ENCODE measurements around the gene PIN1.

- TF ChIP-seq, protein P1, sequence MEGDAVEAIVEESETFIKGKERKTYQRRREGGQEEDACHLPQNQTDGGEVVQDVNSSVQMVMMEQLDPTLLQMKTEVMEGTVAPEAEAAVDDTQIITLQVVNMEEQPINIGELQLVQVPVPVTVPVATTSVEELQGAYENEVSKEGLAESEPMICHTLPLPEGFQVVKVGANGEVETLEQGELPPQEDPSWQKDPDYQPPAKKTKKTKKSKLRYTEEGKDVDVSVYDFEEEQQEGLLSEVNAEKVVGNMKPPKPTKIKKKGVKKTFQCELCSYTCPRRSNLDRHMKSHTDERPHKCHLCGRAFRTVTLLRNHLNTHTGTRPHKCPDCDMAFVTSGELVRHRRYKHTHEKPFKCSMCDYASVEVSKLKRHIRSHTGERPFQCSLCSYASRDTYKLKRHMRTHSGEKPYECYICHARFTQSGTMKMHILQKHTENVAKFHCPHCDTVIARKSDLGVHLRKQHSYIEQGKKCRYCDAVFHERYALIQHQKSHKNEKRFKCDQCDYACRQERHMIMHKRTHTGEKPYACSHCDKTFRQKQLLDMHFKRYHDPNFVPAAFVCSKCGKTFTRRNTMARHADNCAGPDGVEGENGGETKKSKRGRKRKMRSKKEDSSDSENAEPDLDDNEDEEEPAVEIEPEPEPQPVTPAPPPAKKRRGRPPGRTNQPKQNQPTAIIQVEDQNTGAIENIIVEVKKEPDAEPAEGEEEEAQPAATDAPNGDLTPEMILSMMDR (IDR thresholded peaks at IDR 0.05 in 8 of 11, conservative IDR thresholded peaks at IDR 0.05 in 3 of 11) = no peak
- no peak for TF ChIP-seq POLR2A (IDR thresholded peaks at IDR 0.05)
Measured at GRCh38 chr19:9865732-9866501, 30.8 kb downstream of the PIN1 start.
